HG03108 (cell line): ENCODE results near the gene SNX13.
A peak's percentile ranks its signal among the peaks of the same experiment; 100 is the strongest.

Source experiments
- ATAC-seq: cut with Tn5 transposase; IDR thresholded peaks from one replicate; pipeline ENCODE4 v1.9.1; 2021; ENCODE audit warnings: moderate library complexity; ENCODE audit not compliant: unreplicated experiment

Gene SNX13

DNA sequence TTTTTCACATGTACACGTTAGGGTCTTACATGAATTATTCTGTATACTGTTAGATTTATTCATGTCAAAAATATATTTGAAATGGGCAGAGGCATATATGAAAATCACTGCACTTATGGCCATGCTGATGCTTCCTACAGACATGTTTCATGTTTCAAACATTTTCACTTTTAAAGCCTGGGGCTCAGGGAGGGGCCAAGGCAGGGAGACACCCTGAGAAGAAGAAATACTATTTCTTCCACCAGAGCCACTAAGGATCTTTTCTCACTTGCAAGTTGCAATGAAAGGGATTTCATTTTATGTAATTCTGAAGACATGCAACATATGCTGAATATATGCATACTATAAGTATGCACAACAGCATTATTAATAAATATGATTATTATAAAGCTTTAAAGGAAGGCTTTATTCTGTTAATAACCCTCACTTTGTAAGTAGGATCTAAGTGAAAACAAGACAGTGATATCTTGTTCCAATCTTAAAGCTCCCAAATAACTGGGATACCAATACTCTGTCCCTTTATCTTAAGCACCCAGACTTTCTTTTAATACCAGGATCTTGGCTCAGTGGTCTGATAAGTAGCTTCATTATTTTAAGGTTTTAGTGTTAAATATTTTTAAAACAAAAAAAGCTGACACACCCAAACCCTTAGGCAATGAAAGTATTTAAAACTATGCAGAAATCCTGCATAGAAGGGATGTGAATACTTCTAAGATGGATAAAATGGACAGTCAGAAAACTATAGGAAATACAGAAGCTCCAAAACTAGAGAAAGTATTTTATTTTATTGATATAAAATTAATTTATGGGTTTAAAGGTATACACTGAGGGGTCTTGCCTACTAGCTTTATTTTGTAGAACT, 148.0 kb downstream of the SNX13 start:
- no peak for ATAC-seq

DNA sequence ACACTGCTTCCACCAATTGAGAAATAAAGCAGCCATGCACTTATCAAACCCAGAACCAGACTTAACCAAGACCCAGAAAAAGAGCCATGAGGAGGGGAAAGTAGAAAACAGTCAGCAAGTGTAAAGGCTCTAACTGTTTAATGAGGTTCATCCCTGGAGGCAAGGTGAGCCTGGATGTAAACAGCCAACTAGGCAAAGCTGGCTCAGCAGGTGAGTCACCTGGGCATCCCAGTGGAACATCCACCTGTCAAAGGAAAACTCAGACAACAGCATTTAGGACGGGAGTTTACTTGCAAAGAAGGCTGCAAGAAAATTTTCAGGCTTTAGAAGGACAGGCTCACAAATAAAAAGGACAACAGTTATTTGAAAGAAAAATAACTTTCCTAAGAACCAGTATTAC, 153.0 kb downstream of the SNX13 start:
- ATAC-seq, result no peak

- no peak for ATAC-seq
Observed at GRCh38 chr7:17786314-17786852, 153.9 kb downstream of the SNX13 start.

GRCh38 chr7:17782216-17782549, 158.1 kb downstream of the SNX13 start:
- no peak for ATAC-seq

DNA sequence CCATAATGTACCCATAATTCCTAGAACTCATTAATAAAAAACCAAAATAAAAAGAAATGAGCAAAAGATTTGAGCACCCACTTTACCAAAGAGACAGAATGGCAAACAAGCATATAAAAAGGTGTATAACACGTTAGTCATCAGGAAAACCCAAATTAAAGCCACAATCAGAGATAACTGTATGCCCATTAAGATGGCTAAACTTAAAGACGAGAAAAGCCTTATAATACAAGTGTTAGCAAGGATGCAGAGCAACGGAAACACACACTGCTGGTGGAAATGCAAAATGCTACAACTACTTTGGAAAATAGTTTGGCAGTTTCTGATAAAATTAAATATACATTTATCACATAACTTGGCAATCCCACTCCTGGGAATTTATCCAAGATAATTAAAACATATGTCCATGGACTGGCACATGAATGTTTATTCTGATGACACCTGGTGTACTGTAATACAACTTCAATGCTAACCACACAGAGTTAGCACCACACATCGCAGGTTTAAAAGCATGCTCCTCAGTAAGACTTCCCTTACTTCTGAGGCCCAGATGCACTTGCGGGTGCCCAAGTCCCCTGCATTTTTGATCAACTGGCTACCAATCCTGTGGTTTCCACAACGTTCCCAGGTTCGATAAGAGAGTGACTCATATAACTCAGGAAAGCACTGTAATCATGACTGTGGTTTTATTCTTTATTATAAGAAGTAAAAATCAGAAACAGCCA, 158.6 kb downstream of the SNX13 start:
- no peak for ATAC-seq

- ATAC-seq, result no peak
Observed at GRCh38 chr7:17779381-17779780, 160.9 kb downstream of the SNX13 start.

GRCh38 chr7:17774716-17775288, 165.5 kb downstream of the SNX13 start:
- no peak for ATAC-seq

- ATAC-seq, result no peak
Observed at GRCh38 chr7:17774248-17774647, 166.0 kb downstream of the SNX13 start.

DNA sequence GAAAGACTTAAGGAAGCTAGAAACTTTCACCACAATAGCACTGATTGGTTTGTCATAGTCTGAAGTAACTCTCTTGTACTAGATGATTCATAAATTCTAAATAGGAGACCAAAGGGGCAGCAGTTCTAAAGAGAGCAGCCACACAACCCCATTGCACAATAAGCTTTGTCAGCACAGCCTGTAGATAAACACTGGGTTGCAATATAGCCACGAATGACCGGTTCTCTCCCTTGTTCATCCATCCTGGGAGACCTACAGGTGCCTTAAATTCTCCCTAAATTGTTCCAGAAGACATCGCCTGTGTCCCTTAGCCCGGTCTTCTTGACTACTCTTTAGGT, 167.0 kb downstream of the SNX13 start:
- no peak for ATAC-seq

- no peak for ATAC-seq
Observed at GRCh38 chr7:17772581-17773288, 167.6 kb downstream of the SNX13 start.

DNA sequence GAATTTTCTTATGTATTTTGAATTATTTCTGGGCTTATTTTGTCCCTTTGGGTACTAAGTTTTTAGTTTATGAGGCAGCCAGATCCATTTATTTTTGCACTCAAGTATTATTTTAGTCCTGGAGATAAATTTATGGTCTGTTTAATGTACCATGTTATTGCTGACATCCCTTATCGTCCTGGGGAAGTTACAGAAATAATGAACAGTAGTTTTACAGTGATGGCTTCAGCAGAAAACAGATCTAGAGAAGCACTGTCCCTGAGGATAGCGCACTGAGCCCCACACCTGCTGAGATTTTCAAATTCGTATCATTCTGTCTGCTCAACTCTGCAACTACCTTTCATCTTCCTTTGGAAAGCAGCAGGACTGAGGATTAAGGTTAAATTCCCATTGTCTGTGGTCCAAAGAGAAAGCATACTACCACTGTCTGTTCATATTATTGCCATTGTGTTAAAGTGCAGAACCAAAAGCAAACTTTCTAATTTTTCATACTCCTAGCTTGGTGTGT, 168.3 kb downstream of the SNX13 start:
- no peak for ATAC-seq

DNA sequence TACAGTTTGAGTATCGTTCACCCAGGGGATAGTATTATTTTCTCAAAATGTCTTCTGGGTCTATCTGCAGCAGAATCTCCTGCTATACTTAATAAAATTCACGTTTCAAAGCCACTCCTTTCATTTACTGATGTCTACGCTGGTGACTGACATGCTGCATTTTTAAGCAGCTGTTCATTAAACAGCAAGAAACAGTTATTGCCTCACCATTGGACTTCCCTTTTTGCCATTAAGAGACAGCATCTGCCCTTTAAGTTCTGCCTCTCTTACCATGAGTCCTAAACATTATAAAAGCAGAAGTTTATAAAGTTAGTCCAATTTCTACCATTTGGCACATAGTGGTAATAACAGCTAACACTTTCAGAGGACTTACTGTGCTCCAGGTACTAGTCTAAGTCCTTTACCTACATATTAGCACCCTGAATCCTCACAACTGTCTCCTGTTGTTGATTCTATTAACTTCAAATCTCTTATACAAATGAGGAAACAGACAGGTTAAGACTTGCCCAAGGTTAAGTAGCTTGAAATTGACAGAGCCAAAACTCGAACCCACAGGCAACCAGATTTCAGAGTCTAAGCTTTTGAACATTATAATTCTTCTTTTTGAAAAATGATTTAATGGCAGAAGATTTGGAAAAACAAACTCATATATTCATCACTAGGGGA, 169.5 kb downstream of the SNX13 start:
- ATAC-seq, result no peak

DNA sequence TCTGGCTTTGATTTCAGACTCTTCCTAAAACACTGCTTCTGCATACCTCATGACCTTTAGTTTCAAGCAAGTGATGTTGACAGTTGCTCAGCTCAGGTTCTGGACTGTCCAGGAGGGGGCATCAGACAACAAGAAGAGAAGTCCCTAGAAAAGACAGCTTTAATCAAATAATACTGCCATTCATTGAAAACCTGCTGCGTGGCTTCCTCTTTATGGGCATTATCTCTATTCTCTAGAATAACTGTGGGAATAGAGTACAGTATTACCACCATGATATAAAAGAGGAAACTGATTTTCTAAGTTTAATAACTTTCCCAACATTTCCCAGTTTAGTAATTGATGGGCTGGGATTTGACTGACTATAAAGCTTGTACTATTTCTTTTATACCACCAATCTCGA, 170.4 kb downstream of the SNX13 start:
- peak; percentile 70 for ATAC-seq

GRCh38 chr7:17758008-17758407, 182.3 kb downstream of the SNX13 start:
- ATAC-seq, result no peak

DNA sequence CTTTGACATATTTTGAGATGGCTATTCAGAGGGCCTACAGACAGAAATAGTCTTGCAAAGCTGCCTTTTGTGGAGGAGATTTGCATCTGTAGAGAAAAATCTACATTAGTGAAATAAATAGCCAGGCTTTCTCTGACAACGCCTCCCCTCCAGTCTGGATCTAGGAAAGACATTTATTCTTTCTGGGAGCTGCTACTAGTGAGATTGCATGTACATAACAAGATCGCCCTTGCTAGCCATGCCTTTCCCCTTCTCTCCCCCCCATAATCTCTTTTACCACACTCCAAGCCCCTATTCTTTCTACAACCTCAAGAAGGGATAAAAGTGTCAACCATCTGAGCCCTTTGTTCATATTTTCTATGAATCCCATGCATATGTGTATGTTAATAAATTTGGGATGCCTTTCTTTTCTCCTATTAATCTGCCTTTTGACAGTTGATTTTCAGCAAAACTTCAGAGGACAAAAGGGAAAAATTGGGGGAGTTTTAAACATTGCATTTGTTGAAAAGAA, 194.2 kb downstream of the SNX13 start:
- no peak for ATAC-seq

GRCh38 chr7:17745610-17746009, 194.7 kb downstream of the SNX13 start:
- no peak for ATAC-seq

DNA sequence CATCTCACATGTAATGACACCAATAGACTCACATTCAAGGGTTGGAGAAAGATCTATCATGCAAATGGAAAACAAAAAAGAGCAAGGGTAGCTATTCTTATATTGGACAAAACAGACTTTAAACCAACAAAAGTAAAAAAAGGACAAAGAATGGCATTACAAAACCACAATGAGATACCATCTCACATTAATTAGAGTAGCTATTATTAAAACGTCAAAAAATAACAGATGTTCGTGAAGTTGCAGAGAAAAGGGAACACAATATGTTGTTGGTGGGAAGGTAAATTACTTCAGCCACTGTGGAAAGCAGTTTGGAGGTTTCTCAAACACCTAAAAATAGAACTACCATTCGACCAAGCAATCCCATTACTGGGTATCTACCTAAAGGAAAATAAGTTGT, 197.0 kb downstream of the SNX13 start:
- ATAC-seq, result no peak

- ATAC-seq, result no peak
Observed at GRCh38 chr7:17741426-17741825, 198.9 kb downstream of the SNX13 start.
